Aorta (tissue), 5 donors: Measurements from ENCODE around the gene IRX3. TPM values are rescaled to one million over a fixed set of nuclear protein-coding genes. Genes with fewer than 3 reads are reported as not detected.

Experiments used
- ATAC-seq: fragments of 200-7000 bp; cut with Tn5 transposase; one replicate; pipeline ENCODE4 v1.9.1; 2022; ENCODE audit warnings: moderate library complexity; ENCODE audit not compliant: low FRiP score
- DNase-seq, 2 donors: peaks; one replicate each; pipeline ENCODE4 v3.0.0-alpha.2; 2020
- H3K27ac ChIP-seq, 2 donors: one replicate each; pipeline ENCODE4 v1.5.1; 2013; ENCODE audit warnings: low read length in 2 of 2, mild to moderate bottlenecking in 2 of 2, moderate library complexity in 2 of 2, control low read depth in 1 of 2, inconsistent platforms in 1 of 2, low read depth in 1 of 2
- H3K27me3 ChIP-seq, 2 donors: one replicate each; pipeline ENCODE4 v1.6.1; 2013; ENCODE audit warnings: control low read depth in 1 of 2, low read length in 1 of 2, mild to moderate bottlenecking in 1 of 2, moderate library complexity in 1 of 2; ENCODE audit not compliant: insufficient read depth in 2 of 2, control insufficient read depth in 1 of 2
- H3K36me3 ChIP-seq, 2 donors: one replicate each; pipeline ENCODE4 v1.6.1; 2013; ENCODE audit warnings: control low read depth in 1 of 2, low read length in 1 of 2, mild to moderate bottlenecking in 1 of 2; ENCODE audit not compliant: insufficient read depth in 2 of 2, control insufficient read depth in 1 of 2
- H3K4me1 ChIP-seq, 2 donors: one replicate each; pipeline ENCODE4 v1.6.1; 2013; ENCODE audit warnings: low read length in 2 of 2, control low read depth in 1 of 2, mild to moderate bottlenecking in 1 of 2, moderate library complexity in 1 of 2; ENCODE audit not compliant: insufficient read depth in 2 of 2, control insufficient read depth in 1 of 2
- H3K4me3 ChIP-seq, 2 donors: one replicate each; pipeline ENCODE4 v1.5.1; 2013; ENCODE audit warnings: low read length in 2 of 2, control low read depth in 1 of 2, mild to moderate bottlenecking in 1 of 2
- H3K9me3 ChIP-seq: one replicate; pipeline ENCODE4 v1.6.1; 2013; ENCODE audit warnings: mild to moderate bottlenecking, low read length; ENCODE audit not compliant: control insufficient read depth
- WGBS, 2 donors: extraction: QIAGEN DNeasy Blood & Tissue Kit; methylation state at CpG; one replicate each; pipeline ENCODE4 v1.1.7; 2013; 5-methylcytosine and 5-hydroxymethylcytosine counted together
- intact Hi-C, 2 donors: fragments of 100-400 bp; cut with DNase I; formaldehyde crosslinking; loops; one replicate each; pipeline versions ENCODE4 v1.14.2 to v1.15.0; 2022
- polyA plus RNA-seq, 2 donors: library from polyadenylated mRNA; stranded (reverse); fragments of 200-250 nt; gene quantifications; one replicate each; pipeline ENCODE4 v1.2.3, GENCODE V29; 2013
- total RNA-seq, 2 donors: library from RNA; stranded (reverse); fragmentation: NEBNext Ultra II Directional; extraction: Animal tissue kit (Norgen Biotek cat#: 25700); gene quantifications; one replicate each; pipeline ENCODE4 v1.2.1, GENCODE V29; 2021
- donor health status: healthy with polysubstance abuse.
- donor health status: Bipolar disorder and iron deficiency.
- donor health status: DM: no; HTN: no; CAD: no.
- donor health status: DM: no; HTN: no; CAD: no.
- donor health status: DM: yes; HTN: yes; CAD: no.

IRX3 gene
- total and polyA plus RNA-seq, 4 donors, result 0.38 to 6.7 (median 0.95) TPM

- intact Hi-C loops, result no loop called here
- no peak overlapping the region for H3K4me3 ChIP-seq
- no peak overlapping the region for H3K27ac ChIP-seq
- no peak for ATAC-seq
- no peaks in the 10 kb centered on the region for H3K27me3 ChIP-seq
- WGBS, 2 donors, result 92 to 94% methylated on average over 3 of the region's 3 CpGs
- H3K4me1 ChIP-seq, result no peaks in the 10 kb centered on the region
- H3K36me3 ChIP-seq, result no peaks in the 10 kb centered on the region
- peaks cover 1% of the 10 kb centered on the region for H3K9me3 ChIP-seq
- DNase-seq, result no peak
Observed at GRCh38 chr16:54297154-54297553, 10.6 kb upstream of the IRX3 start.

GRCh38 chr16:54296543-54296942 is 10.0 kb upstream of the IRX3 start:
- no peak overlapping the region for H3K27ac ChIP-seq

GRCh38 chr16:54291656-54292487 is 5.3 kb upstream of the IRX3 start:
- Histone ChIP-seq H3K36me3 (no peaks in the 10 kb centered on the region), H3K4me3 (no peak overlapping the region), H3K9me3 (no peaks in the 10 kb centered on the region), H3K27me3 (no peaks in the 10 kb centered on the region), H3K4me1 (no peaks in the 10 kb centered on the region), H3K27ac (no peak overlapping the region)
- ATAC-seq (no peak), DNase-seq (no peak)
- intact Hi-C loops, result no loop called here
- 78 to 85% methylated on average over 22 of the region's 22 CpGs for WGBS, 2 donors

More at GRCh38 chr16:54296543-54296942, 10.0 kb upstream of the IRX3 start:
- H3K9me3 ChIP-seq, result peaks cover 1% of the 10 kb centered on the region
- no peak for DNase-seq
- intact Hi-C loops, result no loop called here
- H3K4me3 ChIP-seq, result no peak overlapping the region
- H3K27me3 ChIP-seq, result no peaks in the 10 kb centered on the region
- H3K36me3 ChIP-seq, result no peaks in the 10 kb centered on the region
- ATAC-seq, result no peak
- 88 to 90% methylated on average over 1 of the region's 1 CpG for WGBS, 2 donors
- H3K4me1 ChIP-seq, result no peaks in the 10 kb centered on the region

GRCh38 chr16:54290833-54291655 is 4.5 kb upstream of the IRX3 start:
- H3K4me1 ChIP-seq, result no peaks in the 10 kb centered on the region
- DNase-seq (no peak), ATAC-seq (no peak)
- WGBS, 2 donors, result 25 to 46% methylated on average over 46 of the region's 46 CpGs
- no peaks in the 10 kb centered on the region for H3K9me3 ChIP-seq
- no peaks in the 10 kb centered on the region for H3K27me3 ChIP-seq
- H3K4me3 ChIP-seq, result no peak overlapping the region
- no peak overlapping the region for H3K27ac ChIP-seq
- H3K36me3 ChIP-seq, result no peaks in the 10 kb centered on the region
- intact Hi-C loops, result no loop called here

- WGBS, 2 donors, result 3 to 6% methylated on average over 60 to 62 of the region's 62 CpGs
- intact Hi-C loops, result loop anchor here (5.0 to 10.0 kb wide), 4 partner anchors 345 to 642 kb away; partner anchors contain the start of gene IRX5 (in 1 of the 2)
Observed at GRCh38 chr16:54289945-54290832, 3.6 kb upstream of the IRX3 start.

GRCh38 chr16:54289242-54289944 is 2.8 kb upstream of the IRX3 start:
- intact Hi-C loops, result loop anchor here (5.0 to 10.0 kb wide), 4 partner anchors 345 to 643 kb away; partner anchors contain the start of gene IRX5 (in 1 of the 2)
- Histone ChIP-seq H3K36me3 (no peaks in the 10 kb centered on the region), H3K27ac (no peak overlapping the region), H3K4me3 (no peak overlapping the region), H3K9me3 (no peaks in the 10 kb centered on the region), H3K27me3 (no peaks in the 10 kb centered on the region), H3K4me1 (no peaks in the 10 kb centered on the region)
- WGBS, 2 donors, result 9 to 18% methylated on average over 46 to 57 of the region's 57 CpGs
- no peak for DNase-seq
- no peak for ATAC-seq

More at GRCh38 chr16:54289945-54290832, 3.6 kb upstream of the IRX3 start:
- Histone ChIP-seq H3K36me3 (no peaks in the 10 kb centered on the region), H3K27me3 (no peaks in the 10 kb centered on the region), H3K9me3 (no peaks in the 10 kb centered on the region), H3K4me1 (no peaks in the 10 kb centered on the region), H3K27ac (no peak overlapping the region), H3K4me3 (no peak overlapping the region)
- ATAC-seq (no peak), DNase-seq (no peak)

- H3K36me3 ChIP-seq, result no peaks in the 10 kb centered on the region
- H3K9me3 ChIP-seq, result no peaks in the 10 kb centered on the region
- H3K4me3 ChIP-seq, result no peak overlapping the region
- H3K27me3 ChIP-seq, result no peaks in the 10 kb centered on the region
- whole genome bisulfite sequencing, 2 donors, result 23 to 30% methylated on average over 21 to 25 of the region's 25 CpGs
- DNase-seq (no peak), ATAC-seq (no peak)
- intact Hi-C loops, result loop anchor here (5.0 to 10.0 kb wide), 4 partner anchors 346 to 643 kb away; partner anchors contain the start of gene IRX5 (in 1 of the 2)
- no peak overlapping the region for H3K27ac ChIP-seq
- no peaks in the 10 kb centered on the region for H3K4me1 ChIP-seq
Observed at GRCh38 chr16:54288835-54289241, 2.3 kb upstream of the IRX3 start.
